Measurements from ENCODE around the gene FOLR1.

DNA sequence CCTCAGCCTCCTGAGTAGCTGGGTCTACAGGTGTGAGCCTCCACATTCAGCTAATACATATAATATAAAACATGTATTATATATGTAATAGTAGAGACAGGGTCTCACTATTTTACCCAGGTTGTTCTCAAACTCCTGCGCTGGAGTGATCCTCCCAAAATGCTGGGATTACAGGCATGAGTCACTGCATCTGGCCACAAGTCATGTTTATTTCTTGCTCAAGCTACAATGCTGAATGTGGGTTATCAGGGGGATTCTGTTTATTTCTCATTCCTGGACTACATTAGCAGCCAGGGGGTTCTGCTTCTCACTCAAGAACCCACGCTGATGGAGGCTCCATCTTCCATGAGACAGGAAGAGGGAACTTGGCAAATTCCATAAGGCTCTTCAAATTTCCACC, 31.6 kb upstream of the FOLR1 start:
- TF ChIP-seq SPI1 (IDR thresholded peaks at IDR 0.05; ENCODE audit: borderline replicate concordance, low read depth, low read length) (no peak), RFX5 (IDR thresholded peaks at IDR 0.05; ENCODE audit: low read depth, low read length) (no peak), SIN3A (IDR thresholded peaks at IDR 0.05; ENCODE audit: borderline replicate concordance in 2 of 2, control insufficient read depth in 1 of 2, low read depth in 2 of 2, low read length in 2 of 2) (no peak), BRD4 (IDR thresholded peaks at IDR 0.05) (no peak), MXI1 (IDR thresholded peaks at IDR 0.05; ENCODE audit: low read depth, low read length) (no peak), SP2 (IDR thresholded peaks at IDR 0.05; ENCODE audit: extremely low read depth, low read depth, low read length, poor library complexity, severe bottlenecking) (no peak)
- TF ChIP-seq, protein P1, sequence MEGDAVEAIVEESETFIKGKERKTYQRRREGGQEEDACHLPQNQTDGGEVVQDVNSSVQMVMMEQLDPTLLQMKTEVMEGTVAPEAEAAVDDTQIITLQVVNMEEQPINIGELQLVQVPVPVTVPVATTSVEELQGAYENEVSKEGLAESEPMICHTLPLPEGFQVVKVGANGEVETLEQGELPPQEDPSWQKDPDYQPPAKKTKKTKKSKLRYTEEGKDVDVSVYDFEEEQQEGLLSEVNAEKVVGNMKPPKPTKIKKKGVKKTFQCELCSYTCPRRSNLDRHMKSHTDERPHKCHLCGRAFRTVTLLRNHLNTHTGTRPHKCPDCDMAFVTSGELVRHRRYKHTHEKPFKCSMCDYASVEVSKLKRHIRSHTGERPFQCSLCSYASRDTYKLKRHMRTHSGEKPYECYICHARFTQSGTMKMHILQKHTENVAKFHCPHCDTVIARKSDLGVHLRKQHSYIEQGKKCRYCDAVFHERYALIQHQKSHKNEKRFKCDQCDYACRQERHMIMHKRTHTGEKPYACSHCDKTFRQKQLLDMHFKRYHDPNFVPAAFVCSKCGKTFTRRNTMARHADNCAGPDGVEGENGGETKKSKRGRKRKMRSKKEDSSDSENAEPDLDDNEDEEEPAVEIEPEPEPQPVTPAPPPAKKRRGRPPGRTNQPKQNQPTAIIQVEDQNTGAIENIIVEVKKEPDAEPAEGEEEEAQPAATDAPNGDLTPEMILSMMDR (IDR thresholded peaks at IDR 0.05 in 2 of 3, conservative IDR thresholded peaks at IDR 0.05 in 1 of 3; ENCODE audit: insufficient read depth in 2 of 3, low read depth in 1 of 3, low read length in 3 of 3): no peak

Measured in K562 (cell line).